Fibroblast of gingiva (primary cell): Measurements from ENCODE around the gene CCDC121.

Source experiments
- DNase-seq: peaks from one replicate; pipeline ENCODE4 v3.0.0-alpha.2; 2011; ENCODE audit warnings: low read depth

CCDC121 gene, protein sequence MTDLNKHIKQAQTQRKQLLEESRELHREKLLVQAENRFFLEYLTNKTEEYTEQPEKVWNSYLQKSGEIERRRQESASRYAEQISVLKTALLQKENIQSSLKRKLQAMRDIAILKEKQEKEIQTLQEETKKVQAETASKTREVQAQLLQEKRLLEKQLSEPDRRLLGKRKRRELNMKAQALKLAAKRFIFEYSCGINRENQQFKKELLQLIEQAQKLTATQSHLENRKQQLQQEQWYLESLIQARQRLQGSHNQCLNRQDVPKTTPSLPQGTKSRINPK

DNA sequence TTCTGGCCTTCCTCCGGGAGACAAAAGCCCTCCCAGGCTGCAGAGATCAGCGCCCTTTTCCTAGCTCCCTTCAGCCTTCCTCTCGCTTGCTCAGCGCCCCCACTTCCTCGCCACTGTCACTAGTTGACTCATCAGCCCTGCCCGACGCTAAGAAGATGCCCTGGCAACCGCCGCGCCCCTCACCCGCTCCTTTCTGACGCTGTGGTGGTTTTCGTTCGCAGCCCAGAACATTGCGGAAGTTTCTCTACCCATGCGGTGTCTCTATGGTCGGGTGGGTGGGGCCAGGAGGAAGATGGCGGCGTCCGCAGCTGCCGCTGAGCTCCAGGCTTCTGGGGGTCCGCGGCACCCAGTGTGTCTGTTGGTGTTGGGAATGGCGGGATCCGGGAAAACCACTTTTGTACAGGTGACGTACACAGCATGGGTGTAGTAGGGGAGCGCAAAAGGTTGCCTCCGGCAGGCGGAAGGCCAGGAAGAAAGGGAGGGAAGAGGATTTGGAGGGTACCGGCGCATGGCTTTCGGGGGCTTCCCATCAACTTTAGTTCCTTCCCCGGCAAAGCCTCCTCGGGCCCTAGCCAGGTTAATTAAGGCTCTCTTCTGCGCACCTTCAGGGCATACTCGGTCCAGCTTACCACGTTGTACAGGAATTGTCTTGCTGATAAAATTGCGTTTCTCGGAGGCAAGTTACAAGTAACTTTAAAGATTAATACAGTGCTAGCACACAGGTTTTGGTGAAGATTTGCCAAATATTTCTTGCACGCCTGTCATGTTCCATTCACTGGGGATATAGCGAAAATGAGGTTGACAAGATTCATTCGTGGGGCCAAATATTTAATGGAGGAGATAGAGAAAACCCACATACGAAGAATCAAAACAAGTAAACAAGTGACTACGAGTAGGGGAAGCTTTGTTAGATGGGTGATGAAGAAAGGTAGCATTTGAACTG is at the start of gene CCDC121, which contains the start of gene GPN1:
Gene CCDC121 (minus strand): TSS at position 246 of the 943 bp plus-strand sequence. CDS start 1,213 bp downstream, outside the sequence.
Gene GPN1 (plus strand): TSS at position 284 of the 943 bp plus-strand sequence. CDS start 9 bp downstream, at position 293.
- DNase-seq, result peak; percentile 90

DNA sequence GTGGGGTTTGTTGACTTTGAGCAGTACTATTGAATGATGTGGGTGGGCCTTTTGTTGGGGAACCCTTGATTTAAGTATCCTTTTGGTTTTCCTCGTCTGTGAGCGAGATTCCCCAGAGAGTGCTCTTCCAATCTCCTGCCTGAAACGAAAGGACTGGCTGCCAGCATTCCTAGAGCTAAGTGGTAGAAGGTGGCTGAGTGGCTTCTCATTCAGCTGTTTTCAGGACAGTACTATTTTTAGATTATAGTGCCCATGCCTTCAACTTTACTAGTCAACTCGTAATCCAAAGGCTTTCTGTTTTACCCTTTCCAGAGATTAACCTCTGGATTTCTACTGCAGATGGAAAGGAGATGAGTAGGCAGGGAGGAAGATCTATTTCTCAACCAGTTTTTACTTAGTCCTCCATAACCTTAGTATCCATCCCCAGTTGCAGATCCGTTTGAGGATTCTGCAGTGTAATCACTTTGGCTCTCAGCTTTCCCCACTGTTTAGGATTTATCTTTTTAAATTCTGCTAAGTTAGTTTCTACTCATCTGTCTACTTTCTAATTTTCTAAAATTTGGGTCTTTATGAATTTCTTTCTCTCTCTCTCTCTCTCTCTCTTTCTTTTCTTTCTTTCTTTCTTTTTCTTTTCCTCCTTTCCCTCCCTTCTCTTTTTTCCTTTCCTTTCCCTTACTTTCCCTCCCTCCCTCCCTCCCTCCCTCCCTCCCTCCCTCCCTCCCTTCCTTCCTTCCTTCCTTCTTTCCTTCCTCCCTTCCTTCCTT is 44.1 kb upstream of the CCDC121 start:
- DNase-seq, result no peak

DNA sequence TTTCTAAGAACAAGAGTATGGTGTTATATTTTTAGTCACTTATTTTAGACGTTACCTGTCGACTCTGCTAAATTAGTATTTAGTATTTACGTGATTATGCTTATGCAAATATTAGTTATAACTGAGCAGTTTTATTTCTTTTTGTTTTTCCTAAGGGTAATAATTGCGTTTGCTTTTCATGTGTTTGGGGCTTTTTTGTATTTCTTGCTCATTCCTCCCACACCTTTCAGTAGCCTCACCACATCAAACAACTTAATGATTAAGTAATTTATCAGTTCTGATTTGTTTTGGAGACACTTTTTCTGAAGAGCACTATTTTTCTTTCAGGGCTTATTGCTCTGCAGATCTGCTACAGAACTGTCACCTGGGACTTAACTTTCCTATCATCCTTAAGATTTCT is 42.4 kb upstream of the CCDC121 start:
- DNase-seq, result no peak

GRCh38 chr2:27667446-27667845 is 38.6 kb upstream of the CCDC121 start:
- no peak for DNase-seq

DNA sequence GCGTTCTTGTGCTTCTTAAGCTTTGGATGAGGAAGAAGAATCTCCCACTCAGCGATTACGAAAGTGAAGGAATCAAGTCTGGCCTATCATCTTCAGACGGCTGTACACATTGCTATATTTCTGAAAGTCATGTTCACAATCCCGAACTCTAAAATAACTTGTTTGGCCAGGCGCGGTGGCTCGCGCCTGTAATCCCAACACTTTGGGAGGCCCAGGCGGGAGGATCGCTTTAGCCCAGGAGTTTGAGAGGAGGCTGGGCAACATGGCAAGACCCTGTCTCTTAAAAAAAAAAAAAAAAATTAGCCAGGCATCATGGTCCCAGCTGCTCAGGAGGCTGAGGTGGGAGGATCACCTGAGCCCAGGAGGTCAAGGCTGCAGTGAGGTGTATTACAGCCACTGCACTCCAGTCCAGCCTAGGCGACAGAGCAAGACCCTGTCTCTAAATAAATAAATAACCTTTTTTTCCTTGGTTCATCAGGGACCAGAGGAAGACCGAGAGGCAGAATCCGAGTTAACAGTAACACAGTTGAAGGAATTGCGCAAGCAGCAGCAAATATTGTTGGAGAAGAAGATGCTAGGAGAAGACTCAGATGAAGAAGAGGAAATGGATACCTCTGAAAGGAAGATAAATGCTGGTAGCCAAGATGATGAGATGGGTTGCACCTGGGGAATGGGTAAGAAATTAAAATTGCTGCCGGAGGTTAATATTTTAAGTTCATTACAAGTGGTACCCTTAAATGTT is 36.0 kb upstream of the CCDC121 start:
- no peak for DNase-seq

DNA sequence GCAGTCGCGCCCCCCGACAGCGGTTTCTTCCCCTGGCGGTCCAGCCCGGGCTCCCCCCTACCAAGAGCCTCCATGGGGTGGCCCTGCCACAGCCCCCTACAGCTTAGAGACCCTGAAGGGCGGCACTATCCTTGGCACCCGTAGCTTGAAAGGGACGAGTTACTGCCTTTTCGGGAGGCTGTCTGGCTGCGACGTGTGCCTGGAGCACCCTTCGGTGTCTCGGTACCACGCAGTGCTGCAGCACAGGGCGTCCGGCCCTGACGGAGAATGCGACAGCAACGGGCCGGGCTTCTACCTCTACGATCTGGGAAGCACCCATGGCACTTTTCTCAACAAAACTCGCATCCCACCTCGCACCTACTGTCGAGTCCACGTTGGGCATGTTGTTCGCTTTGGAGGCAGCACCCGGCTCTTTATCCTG is 35.4 kb upstream of the CCDC121 start:
- no peak for DNase-seq

DNA sequence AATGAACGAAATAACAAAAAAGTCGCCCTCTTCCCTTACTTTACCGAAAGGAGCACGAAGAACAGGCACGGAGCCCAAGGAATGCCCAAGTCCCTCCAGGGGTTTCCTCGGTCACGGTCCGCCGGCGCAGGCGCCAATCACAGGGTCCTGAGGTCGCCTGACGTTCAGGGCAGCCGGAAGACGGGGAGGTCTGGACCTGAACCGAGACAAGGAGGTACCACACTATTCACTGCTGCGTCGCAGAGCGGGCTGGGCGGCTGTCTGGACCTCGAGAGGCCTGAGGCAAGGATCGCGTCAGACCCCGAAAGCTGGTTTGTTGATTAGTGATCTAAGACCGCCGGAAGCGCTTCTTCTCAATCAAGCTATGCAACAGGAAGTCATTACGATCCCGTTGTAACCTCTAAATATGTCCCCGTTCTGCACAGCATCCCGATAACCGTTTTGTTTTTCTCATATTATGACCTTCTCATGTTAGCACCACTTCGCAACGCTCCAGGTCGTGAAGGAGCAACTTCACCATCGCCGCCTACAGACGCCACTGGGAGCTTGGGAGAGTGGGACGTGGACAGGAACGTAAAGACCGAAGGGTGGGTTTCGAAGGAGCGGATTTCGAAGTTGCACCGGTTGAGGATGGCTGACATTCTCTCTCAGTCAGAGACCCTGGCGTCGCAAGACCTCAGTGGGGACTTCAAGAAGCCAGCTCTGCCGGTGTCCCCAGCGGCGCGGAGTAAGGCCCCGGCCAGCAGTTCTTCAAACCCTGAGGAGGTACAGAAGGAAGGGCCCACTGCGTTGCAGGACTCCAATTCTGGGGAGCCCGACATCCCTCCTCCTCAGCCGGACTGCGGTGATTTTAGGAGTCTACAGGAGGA is 34.7 kb upstream of the CCDC121 start, which contains the start of the genes SLC4A1AP and SUPT7L:
Gene SLC4A1AP (plus strand): TSS at position 605 of the 869 bp plus-strand sequence. CDS start 26 bp downstream, at position 631.
Gene SUPT7L (minus strand): TSS at position 330 of the 869 bp plus-strand sequence. CDS start 1,422 bp downstream, outside the sequence.
- DNase-seq, result peak; percentile 87

GRCh38 chr2:27661371-27661770 is 32.6 kb upstream of the CCDC121 start:
- no peak for DNase-seq

DNA sequence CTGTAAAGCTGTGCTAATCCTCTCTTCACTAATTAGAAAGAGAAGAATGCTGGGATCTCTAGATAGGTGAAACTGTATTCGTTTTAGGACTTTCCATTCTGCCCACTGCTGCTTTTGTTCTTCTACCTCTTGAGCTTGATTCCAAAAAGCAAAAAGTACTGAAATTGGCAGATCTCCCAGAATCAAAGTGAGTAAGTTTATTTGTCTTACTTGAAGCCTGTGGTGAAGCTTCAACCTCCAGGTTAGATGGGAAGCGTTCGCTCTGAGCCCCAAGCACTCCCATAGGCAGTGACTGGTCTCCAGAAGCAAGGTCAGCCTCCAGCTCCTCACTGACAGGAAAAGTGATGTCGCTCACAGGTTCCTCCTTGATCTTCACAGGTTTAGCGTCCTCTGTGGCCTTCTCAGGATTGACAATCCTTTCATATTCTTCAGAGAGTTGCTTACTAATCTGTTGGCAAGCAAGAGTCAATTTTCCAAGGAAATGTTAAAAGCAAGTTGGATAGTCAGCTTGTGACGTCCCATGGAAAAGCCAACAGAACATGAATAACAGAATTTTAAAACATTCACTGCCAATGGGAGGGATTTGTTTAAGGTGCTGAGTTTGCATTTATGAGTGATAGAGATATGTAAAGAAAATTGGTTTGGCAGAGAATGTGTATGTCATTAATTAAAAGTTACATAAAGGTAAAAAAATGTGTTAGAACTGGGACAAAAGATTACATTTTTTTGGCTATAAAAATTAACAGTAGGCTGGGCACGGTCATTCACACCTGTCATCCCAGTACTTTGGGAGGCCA is 26.5 kb upstream of the CCDC121 start:
- peak; percentile 6 for DNase-seq

DNA sequence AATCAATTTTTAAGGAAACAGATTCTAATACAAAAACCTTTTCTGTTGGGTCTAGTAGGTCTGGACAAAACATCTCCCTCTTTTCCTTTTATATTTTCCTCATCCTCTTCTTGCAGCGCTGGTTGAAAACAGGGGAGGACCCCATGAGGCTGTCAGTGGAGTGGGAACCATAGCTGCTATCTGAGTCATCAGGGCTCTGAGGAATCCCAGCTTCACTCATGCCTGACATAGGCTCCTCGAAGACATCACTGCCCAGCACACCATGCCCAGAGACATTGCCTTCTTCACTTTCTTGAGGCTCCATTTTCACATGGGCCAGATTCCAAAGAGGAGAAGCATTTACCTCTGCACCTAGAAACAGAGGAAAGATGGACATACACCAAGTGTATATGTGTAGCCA is 24.6 kb upstream of the CCDC121 start:
- no peak for DNase-seq

DNA sequence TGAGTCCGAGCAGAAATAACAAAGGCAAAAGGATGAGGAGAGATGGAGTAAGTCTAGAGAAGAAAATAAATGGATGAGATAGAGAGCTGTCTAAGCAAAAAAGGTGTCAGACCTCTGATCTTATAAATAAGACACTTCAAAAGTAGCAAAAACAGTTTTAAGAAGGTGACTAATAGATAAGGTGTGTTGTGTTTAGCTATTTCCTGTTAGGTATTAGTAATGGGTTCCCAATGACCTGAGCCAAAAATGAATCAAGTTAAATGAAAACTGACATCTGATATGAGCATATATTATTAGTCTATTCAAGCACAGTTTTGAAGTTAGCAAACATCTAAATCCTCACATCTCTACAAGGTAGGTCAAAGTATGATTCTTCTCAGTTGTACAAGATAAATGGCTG is 24.0 kb upstream of the CCDC121 start:
- DNase-seq, result no peak

- no peak for DNase-seq
These were observed 23.5 kb upstream of the CCDC121 start for GRCh38 chr2:27652341-27652740.

GRCh38 chr2:27651056-27651455 is 22.2 kb upstream of the CCDC121 start:
- DNase-seq, result no peak

GRCh38 chr2:27647737-27648136 is 18.9 kb upstream of the CCDC121 start:
- DNase-seq, result no peak

DNA sequence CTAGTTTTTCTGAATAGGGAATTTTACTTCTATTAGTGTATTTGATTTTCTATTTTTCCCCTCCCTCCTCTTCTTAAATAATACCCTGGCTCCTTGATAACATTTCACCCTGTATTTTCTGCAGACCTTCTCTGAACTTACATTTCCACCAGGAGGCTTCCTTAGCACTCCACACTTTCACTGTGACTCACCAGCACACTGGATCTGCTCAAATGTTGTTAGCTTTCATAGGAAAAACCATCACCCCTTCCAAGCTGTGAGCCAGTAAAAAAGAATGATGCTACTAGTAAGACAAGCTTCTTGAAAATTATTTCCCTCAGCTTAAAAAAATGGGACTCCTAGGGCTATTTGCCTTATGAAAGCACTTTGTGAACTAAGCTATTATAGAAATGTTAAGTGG is 18.5 kb upstream of the CCDC121 start:
- DNase-seq, result no peak

DNA sequence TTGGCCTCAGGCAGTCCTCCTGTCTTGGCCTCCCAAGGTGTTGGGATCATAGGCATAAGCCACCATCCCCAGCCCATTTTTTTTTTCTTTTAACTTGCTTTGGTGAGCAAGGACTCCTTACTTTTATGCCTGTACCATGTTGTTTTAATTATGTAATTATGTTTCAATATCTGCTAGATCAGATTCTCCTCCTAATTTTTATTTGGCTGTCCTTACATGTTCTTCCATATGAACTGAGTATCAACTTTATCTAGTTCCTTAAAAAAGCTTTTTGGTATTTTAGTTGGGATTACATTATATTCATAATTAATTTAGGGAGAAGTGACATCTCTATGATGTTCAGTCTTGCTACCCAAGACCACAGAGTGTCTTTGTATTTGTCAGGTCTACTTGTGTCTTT is 16.4 kb upstream of the CCDC121 start:
- DNase-seq, result no peak

GRCh38 chr2:27640722-27641245 is 12.0 kb upstream of the CCDC121 start:
- DNase-seq, result no peak

GRCh38 chr2:27638709-27639108 is 9.9 kb upstream of the CCDC121 start:
- no peak for DNase-seq

GRCh38 chr2:27638037-27638637 is 9.3 kb upstream of the CCDC121 start:
- DNase-seq, result no peak
